Thyroid gland (tissue), 4 donors: ENCODE data around the gene FOXM1. TPM values are rescaled to one million over a fixed set of nuclear protein-coding genes. Genes with fewer than 3 reads are reported as not detected.
A peak's percentile ranks its signal among the peaks of the same experiment; 100 is the strongest.

Experiments used
- DNase-seq, 2 donors: peaks; one replicate each; pipeline ENCODE4 v3.0.0-alpha.2; 2019
- H3K27ac ChIP-seq, 3 donors: fragments of 200-600 bp; sonication (generic); 1 replicate in 2 of 3; 2 replicates in 1 of 3; pipeline ENCODE4 v1.5.1; 2016 to 2019; ENCODE audit warnings: mild to moderate bottlenecking in 1 of 3, moderate library complexity in 1 of 3
- H3K27me3 ChIP-seq: fragments of 200-600 bp; sonication (generic); one replicate; pipeline ENCODE4 v1.5.1; 2019
- H3K36me3 ChIP-seq, 2 donors: fragments of 200-600 bp; sonication (generic); one replicate each; pipeline ENCODE4 v1.5.1; 2016 to 2019
- H3K4me1 ChIP-seq, 2 donors: fragments of 200-600 bp; sonication (generic); one replicate each; pipeline ENCODE4 v1.5.1; 2017 to 2019
- H3K4me3 ChIP-seq, 3 donors: fragments of 200-600 bp; sonication (generic); replicated peaks in 1 of 3; 1 replicate in 2 of 3; 2 replicates in 1 of 3; pipeline ENCODE4 v1.5.1; 2016; ENCODE audit warnings: mild to moderate bottlenecking in 1 of 3
- H3K9me3 ChIP-seq: fragments of 200-600 bp; sonication (generic); one replicate; pipeline ENCODE4 v1.5.1; 2017
- POLR2A ChIP-seq, 2 donors: fragments of 450-650 bp; IDR thresholded peaks; one replicate each; pipeline ENCODE4 v1.6.1; 2017; ENCODE audit warnings: antibody characterized with exemption in 2 of 2, mild to moderate bottlenecking in 2 of 2, moderate library complexity in 1 of 2
- WGBS, 2 donors: methylation state at CpG; one replicate each; pipeline ENCODE4 v1.1.5; 2017; 5-methylcytosine and 5-hydroxymethylcytosine counted together
- intact Hi-C: fragments of 100-400 bp; cut with DNase I; formaldehyde crosslinking; loops from one replicate; pipeline ENCODE4 v1.15.1; 2023
- total RNA-seq, 4 donors: library from RNA; depleted of rRNA; stranded (reverse); fragments of >200 nt; gene quantifications; one replicate each; pipeline ENCODE4 v1.2.3, GENCODE V29; 2016
- TF ChIP-seq, protein P1 (sequence below), 6 experiments: fragments of 200-600 bp in 3 of 6; fragments of 450-650 bp in 3 of 6; sonication (generic) in 3 of 6; IDR thresholded peaks; one replicate each; pipeline ENCODE4 v1.5.1; 2016 to 2019; ENCODE audit warnings: antibody characterized with exemption in 6 of 6, mild to moderate bottlenecking in 2 of 6, inconsistent platforms in 1 of 6, moderate library complexity in 1 of 6

The FOXM1 gene
- total RNA-seq, 4 donors from 2014 or later = 0.54 to 0.67 (median 0.58) TPM; not detected in 1

DNA sequence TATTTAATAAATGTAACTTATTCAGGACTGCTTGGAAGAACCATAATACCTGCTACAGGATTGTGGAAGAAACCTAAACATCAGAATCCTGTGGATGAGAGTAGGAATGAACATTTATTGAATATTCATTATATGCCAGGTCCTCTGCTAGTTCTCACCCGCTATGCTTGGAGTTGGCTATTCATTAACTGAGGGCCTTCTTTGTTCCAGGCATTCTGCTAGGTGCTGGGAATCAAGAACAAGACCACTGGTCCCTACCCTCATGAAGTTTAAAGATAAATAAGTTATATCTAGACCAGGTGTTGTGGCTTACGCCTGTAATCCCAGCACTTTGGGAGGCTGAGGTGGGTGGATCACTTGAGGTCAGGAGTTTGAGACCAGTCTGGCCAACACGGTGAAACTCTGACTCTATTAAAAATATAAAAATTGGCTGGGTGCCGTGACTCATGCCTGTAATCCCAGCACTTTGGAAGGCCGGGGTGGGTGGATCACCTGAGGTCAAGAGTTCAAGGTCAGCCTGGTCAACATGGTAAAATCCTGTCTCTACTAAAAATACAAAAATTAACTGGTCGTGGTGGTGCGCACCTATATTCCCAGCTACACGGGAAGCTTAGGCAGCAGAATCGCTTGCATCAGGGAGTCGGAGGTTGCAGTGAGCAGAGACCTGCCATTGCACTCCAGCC lies 9.9 kb upstream of the FOXM1 start:
- peaks cover 0 to 3% of the 10 kb centered on the region in 2 donors for H3K36me3 ChIP-seq
- intact Hi-C loops = loop anchor here (5.0 to 10.0 kb wide), 2 partner anchors 55 to 158 kb away; no protein-coding TSS in a partner anchor
- H3K4me3 ChIP-seq = no peak overlapping the region
- no peak overlapping the region for H3K27ac ChIP-seq
- no peaks in the 10 kb centered on the region for H3K27me3 ChIP-seq
- no peaks in the 10 kb centered on the region for H3K9me3 ChIP-seq
- H3K4me1 ChIP-seq = peaks cover 8 to 10% of the 10 kb centered on the region in 2 donors
- TF ChIP-seq, protein P1, sequence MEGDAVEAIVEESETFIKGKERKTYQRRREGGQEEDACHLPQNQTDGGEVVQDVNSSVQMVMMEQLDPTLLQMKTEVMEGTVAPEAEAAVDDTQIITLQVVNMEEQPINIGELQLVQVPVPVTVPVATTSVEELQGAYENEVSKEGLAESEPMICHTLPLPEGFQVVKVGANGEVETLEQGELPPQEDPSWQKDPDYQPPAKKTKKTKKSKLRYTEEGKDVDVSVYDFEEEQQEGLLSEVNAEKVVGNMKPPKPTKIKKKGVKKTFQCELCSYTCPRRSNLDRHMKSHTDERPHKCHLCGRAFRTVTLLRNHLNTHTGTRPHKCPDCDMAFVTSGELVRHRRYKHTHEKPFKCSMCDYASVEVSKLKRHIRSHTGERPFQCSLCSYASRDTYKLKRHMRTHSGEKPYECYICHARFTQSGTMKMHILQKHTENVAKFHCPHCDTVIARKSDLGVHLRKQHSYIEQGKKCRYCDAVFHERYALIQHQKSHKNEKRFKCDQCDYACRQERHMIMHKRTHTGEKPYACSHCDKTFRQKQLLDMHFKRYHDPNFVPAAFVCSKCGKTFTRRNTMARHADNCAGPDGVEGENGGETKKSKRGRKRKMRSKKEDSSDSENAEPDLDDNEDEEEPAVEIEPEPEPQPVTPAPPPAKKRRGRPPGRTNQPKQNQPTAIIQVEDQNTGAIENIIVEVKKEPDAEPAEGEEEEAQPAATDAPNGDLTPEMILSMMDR (IDR thresholded peaks at IDR 0.05) = no peak
- no peak for TF ChIP-seq POLR2A (IDR thresholded peaks at IDR 0.05)
- WGBS, 2 donors = 93 to 96% methylated on average over 10 of the region's 10 CpGs
- no peak for DNase-seq

DNA sequence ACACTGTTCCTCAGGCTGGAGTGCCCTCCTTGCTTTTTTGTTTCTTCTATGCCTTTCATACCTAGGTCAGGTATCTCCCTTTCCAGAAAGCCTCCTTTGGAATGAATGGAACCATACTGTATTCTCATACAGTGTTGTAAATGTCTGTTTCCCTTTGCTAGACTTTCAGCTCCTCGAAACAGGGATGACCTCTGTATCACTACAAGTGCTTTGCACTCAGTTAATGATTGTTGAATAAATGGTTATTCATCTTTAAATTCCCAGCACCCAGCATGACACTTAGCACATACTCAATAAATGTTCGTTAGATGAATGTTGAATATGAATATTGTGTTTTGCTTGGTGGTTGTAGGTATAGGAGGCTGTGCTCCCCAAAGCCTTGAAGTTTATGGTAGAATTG lies 7.8 kb upstream of the FOXM1 start:
- Histone ChIP-seq H3K36me3 (peaks cover 0 to 3% of the 10 kb centered on the region in 2 donors), H3K27me3 (no peaks in the 10 kb centered on the region), H3K9me3 (no peaks in the 10 kb centered on the region), H3K27ac (no peak overlapping the region), H3K4me3 (no peak overlapping the region), H3K4me1 (no peaks in the 10 kb centered on the region)
- TF ChIP-seq, protein P1 (IDR thresholded peaks at IDR 0.05) = no peak
- no peak for TF ChIP-seq POLR2A (IDR thresholded peaks at IDR 0.05)
- 91 to 92% methylated on average over 2 of the region's 2 CpGs for WGBS, 2 donors
- DNase-seq = no peak
- intact Hi-C loops = loop anchor here (5.0 to 10.0 kb wide), 2 partner anchors 57 to 160 kb away; no protein-coding TSS in a partner anchor

DNA sequence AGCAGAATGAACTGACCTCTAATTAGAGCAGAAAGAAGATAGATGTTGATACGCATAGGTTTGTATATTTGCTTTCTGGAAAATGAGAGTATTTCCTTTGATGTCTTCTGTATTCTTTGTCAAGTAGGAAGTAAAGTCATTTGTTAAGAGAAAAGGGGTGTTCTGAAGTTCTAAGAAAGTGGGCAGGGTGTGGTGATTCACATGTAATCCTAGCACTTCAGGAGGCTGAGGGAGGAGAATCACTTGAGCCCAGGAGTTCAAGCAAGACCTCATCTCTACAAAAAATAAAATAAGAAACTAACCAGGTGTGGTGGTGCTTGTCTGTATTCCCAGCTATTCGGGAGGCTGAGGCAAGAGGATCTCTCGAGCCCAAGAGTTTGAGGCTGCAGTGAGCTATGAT lies 2.9 kb upstream of the FOXM1 start:
- no peak overlapping the region for H3K27ac ChIP-seq
- no peak for TF ChIP-seq POLR2A (IDR thresholded peaks at IDR 0.05)
- TF ChIP-seq, protein P1 (IDR thresholded peaks at IDR 0.05) = no peak
- H3K36me3 ChIP-seq = no peaks in the 10 kb centered on the region
- 95 to 99% methylated on average over 3 of the region's 3 CpGs for WGBS, 2 donors
- H3K9me3 ChIP-seq = no peaks in the 10 kb centered on the region
- no peaks in the 10 kb centered on the region for H3K27me3 ChIP-seq
- H3K4me3 ChIP-seq = no peak overlapping the region
- DNase-seq = no peak
- intact Hi-C loops = loop anchor here (10.0 kb wide), 1 partner anchor 165 kb away; no protein-coding TSS in a partner anchor
- H3K4me1 ChIP-seq = peaks cover 14 to 22% of the 10 kb centered on the region in 2 donors

DNA sequence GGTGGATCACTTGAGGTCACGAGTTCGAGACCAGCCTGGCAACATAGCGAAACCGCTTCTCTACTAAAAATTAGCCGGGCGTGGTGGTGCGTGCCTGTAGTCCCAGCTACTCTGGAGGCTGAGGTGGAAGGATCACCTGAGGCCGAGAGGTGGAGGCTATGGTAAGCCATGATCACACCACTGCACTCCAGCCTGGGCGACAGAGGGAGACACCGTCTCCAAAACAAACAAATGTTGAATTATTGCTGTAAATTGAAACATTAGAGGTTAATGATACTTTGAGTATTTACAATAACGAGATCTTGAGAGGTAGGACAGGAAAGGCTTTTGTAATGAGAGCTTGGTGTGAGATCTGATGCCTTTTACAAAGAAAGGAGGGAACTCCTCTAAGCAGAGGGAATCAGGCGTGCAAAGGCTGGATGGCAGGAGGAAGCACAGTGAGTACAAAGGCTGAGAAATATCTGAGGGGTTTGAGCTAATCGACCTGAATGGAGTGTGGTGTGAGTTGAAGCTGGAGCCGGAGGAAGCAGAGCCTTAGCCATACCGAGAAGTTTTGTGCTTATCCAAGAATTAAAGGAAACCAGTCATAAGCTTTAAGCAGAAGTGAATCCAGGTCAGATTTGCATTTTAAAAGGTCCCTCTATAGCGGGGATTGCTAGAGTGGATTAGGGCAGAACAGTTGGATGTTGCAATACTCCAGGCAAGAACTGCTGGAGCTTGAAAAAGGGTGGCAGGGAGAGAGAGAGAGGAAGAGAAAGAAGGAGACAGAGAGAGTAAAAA lies 1.2 kb upstream of the FOXM1 start:
- no peaks in the 10 kb centered on the region for H3K36me3 ChIP-seq
- peak overlapping the region; percentile 43 to 91 (median 85) for H3K27ac ChIP-seq
- no peaks in the 10 kb centered on the region for H3K9me3 ChIP-seq
- WGBS, 2 donors = 40 to 45% methylated on average over 11 to 16 of the region's 16 CpGs
- no peak for TF ChIP-seq POLR2A (IDR thresholded peaks at IDR 0.05)
- TF ChIP-seq, protein P1 (IDR thresholded peaks at IDR 0.05) = no peak
- H3K27me3 ChIP-seq = no peaks in the 10 kb centered on the region
- peak overlapping the region; percentile 82 to 90 (median 88) for H3K4me3 ChIP-seq
- DNase-seq = peak; percentile 23 to 27
- intact Hi-C loops = no loop called here
- H3K4me1 ChIP-seq = peaks cover 14 to 22% of the 10 kb centered on the region in 2 donors
